Measurements from ENCODE around the gene AGBL3.

AGBL3 gene

DNA sequence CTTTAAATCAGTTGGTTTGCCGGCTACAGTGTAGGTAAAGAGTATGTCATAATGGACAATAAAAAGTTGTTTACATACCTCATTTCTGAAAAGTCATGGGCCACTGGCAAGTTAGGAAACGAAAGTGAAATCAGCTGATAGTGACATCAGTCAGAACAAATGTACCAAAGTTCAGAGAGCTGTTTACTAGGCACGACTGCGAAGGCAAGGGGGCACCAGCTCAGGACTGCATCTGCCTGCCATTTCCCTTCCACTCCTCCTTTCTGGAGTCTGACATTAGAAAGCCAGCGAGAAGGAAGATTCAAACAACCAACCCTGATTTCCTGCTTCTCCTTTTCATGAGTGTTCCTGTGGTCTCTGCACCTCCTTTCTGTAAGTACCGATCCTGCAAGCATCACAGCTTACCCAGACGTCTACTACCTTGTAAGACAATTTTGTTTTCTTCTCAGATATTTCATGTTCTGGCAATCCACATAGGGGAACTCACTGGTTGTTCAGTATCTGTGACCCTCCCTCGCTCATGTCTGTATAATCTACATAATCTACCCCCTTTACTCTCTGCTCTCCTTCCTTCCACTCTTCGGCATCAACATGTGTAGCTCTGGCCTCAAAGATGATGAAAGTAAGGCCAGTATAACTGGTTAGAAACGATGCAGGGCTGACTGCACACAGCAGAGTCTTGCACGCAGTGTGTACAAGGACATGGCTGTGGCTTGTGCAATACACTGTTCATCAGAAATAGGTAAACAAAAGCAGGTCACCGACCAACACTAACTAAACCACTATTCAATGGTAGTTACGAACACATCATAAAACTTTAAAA lies 161.8 kb downstream of the AGBL3 start, which contains the start of gene TMEM140:
TMEM140 (plus strand) TSS at position 174 of the 823 bp plus-strand sequence. CDS start 16,370 bp downstream, outside the sequence.
- DNase-seq (ENCODE audit: low spot score): no peak

DNA sequence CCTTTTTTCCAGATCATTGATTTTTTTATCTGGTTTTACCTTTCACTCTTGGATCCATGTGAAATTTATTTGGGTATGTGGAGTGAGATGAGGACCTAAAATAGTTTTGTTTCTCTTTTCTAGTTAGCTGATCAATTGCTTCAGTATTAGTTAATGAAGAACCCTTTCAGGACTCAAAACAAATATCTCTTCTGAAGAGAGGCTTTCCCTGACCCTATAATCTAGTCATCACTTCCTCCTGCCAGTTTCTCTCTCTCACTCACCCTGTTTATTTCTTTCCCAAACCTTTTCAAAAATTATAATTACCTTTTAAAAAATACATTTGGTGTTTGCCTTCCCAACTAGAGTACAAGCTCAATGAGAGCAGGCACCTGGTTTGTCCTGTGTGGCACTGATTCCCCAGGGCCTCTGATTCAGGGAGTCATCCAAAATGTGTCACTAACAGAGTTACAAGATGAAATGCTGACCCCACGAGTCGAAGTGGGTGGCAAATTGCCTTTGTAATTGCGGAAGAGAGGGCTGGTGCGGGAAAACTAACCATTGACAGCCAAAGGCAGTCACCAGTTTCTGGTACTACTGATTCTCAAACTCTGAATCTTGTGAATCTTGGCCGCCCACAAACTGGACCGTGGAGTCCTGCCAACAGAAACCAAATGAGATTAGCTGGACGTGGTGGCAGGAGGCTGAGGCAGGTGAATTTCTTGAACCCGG lies 163.9 kb downstream of the AGBL3 start:
- DNase-seq (ENCODE audit: low spot score): no peak

GRCh38 chr7:135151132-135151531 lies 164.8 kb downstream of the AGBL3 start:
- no peak for DNase-seq (ENCODE audit: low spot score)

DNA sequence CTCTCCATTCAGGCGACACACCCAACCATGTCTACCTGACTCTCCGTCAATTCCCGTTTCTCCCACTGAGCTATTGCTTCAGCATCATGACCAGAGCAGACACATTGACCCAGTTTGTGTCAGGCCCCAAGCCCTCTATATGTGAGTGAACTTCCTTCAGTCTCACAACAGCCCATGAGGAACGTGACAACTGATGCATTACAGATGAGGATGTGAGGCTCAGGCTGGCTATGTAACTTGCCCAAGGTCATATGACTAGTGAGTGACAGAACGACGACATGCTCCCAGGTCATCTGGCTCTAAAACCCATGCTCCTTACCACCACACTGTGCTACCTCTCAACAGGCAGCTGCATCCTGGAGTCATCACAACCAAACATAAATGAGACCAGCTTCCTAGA lies 165.2 kb downstream of the AGBL3 start:
- DNase-seq (ENCODE audit: low spot score): no peak

GRCh38 chr7:135152442-135152841 lies 166.1 kb downstream of the AGBL3 start:
- DNase-seq (ENCODE audit: low spot score): no peak

GRCh38 chr7:135154734-135155133 lies 168.4 kb downstream of the AGBL3 start:
- no peak for DNase-seq (ENCODE audit: low spot score)

GRCh38 chr7:135156290-135156689 lies 170.0 kb downstream of the AGBL3 start:
- DNase-seq (ENCODE audit: low spot score): no peak

GRCh38 chr7:135158141-135158655 lies 171.9 kb downstream of the AGBL3 start:
- DNase-seq (ENCODE audit: low spot score): no peak

DNA sequence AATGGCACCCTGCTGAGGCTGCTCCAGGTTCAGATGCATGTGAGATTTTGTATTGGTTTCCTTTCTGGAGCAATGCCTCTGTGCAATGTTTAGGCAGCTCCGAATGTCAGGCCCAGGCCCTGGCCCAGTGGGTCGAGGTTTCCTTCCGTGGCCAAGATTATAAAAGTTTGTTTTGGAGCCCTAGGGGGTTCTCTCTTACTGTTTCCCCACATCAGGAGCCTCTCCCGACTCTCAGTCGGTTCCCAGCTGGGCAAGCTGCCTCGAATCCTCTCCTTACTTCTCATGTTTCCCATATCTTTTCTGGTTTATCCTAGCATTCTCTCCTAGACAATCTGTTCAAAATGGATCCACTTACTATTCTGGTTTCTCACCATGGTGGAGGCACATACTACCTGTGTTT lies 172.6 kb downstream of the AGBL3 start:
- DNase-seq (ENCODE audit: low spot score): no peak

GRCh38 chr7:135159359-135160085 lies 173.2 kb downstream of the AGBL3 start:
- no peak for DNase-seq (ENCODE audit: low spot score)

GRCh38 chr7:135160098-135160857 lies 174.0 kb downstream of the AGBL3 start:
- no peak for DNase-seq (ENCODE audit: low spot score)

GRCh38 chr7:135160858-135161653 lies 174.7 kb downstream of the AGBL3 start:
- DNase-seq (ENCODE audit: low spot score): peak; percentile 63

DNA sequence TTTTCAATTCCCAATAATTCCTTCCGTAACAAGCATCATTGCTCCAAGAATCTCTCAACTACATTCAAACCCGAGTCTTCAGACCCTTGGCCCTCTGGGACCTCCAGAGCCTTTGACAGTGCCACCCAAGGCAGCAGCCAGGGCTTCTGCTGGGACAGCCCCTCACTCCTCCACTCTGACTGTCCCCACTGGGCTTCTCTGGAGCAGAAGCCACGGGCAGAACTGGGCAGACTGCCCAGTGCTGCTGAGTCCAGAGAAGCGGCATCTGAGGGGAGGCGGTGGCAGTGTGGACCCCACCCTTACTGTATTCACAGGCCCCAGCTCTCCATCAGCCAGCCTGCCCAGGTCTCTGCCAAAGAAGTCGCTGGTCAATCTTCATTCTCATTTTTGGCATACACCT lies 175.4 kb downstream of the AGBL3 start:
- no peak for DNase-seq (ENCODE audit: low spot score)

DNA sequence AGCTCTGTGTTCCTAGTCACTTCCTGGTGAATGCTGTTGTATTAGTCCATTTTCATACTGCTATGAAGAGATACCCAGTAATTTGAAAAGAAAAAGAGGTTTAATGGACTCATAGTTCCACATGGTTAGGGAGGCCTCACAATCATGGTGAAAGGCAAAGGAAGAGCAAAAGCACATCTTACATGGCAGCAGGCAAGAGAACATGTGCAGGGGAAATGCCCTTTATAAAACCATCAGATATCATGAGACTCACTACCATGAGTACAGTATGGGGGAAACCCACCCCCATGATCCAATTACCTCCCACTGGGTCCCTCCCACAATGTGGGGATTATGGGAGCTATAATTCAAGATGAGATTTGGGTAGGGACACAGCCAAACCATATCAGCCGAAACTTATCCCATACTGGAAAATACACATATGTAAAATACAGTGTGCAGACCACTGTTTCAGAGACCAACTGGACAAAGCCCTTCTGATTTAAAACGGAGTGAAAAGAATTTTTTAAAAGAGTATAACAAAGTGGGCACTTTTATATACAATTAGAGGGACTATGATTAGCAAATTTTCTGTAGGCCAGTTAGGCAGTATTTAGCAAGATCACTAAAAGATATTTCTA lies 176.2 kb downstream of the AGBL3 start:
- no peak for DNase-seq (ENCODE audit: low spot score)

DNA sequence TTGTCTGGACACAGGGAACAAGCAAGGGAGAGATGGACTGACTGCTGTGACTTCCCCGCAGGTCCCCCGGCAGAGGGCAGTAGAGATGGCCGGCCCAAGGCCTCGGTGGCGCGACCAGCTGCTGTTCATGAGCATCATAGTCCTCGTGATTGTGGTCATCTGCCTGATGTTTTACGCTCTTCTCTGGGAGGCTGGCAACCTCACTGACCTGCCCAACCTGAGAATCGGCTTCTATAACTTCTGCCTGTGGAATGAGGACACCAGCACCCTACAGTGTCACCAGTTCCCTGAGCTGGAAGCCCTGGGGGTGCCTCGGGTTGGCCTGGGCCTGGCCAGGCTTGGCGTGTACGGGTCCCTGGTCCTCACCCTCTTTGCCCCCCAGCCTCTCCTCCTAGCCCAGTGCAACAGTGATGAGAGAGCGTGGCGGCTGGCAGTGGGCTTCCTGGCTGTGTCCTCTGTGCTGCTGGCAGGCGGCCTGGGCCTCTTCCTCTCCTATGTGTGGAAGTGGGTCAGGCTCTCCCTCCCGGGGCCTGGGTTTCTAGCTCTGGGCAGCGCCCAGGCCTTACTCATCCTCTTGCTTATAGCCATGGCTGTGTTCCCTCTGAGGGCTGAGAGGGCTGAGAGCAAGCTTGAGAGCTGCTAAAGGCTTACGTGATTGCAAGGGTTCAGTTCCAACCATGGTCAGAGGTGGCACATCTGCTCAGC lies 178.2 kb downstream of the AGBL3 start:
- DNase-seq (ENCODE audit: low spot score): no peak

DNA sequence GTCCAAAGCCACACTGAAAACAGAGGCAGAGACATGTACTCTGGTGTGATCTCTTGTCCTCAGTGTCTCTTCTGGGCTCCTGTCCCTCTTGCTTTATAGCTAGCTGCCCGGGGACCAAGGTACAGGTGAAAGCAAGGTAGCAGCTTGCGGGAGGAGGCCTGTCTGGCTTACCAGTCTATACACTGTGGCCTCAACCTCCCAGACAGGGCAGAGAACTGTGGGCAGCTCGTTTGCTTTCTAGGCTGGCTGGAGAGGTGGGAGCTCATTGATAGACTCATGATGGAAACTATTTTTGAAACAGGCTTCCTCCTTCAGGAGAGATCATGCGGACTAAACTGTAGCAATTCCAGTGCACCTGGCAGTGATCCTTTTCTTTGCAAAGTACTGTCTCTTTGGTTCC lies 179.6 kb downstream of the AGBL3 start:
- no peak for DNase-seq (ENCODE audit: low spot score)

GRCh38 chr7:135166338-135166990 lies 180.2 kb downstream of the AGBL3 start:
- no peak for DNase-seq (ENCODE audit: low spot score)

DNA sequence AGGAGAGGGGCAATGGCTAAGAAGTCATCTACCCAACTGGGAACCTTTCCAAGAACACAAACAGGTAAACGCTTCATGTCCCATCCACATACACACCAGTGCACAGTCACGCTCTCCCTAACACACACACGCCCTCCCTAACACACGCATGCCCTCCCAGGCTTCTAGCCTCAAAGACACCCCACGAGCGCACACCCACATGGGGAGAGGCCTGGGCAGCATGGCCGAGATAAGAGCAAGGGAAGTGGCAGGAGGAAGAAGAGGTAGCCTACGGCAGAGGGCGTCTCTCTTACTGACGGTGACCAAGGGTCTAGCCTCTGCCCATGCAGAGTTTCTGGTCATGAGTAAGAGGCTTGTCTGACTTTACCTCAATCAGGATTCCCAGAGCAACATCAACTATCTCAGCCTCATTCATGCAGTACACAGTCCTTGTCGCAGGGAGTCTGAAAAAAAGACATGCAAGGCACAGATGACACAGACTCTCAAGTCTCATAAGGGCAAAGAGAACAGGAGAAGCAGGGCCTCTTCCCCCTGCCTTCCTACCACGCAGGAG lies 181.1 kb downstream of the AGBL3 start:
- no peak for DNase-seq (ENCODE audit: low spot score)

GRCh38 chr7:135168001-135168400 lies 181.7 kb downstream of the AGBL3 start:
- peak; percentile 53 for DNase-seq (ENCODE audit: low spot score)

All from left forelimb (tissue), 1 donor.